NCI-H2171 treated with DMSO at 0.1 percent for 48 hours (cell line): Measurements from ENCODE around the gene DCANP1.
"Not testable (repeated sequence)": the region's sequence is repeated elsewhere in the genome, so short reads cannot be mapped to it uniquely, and the experiment has no call there.

Experiments used
- DNase-seq: peaks from one replicate; lab custom pipeline; 2025; lab: John Stamatoyannopoulos, UW

The DCANP1 gene

GRCh38 chr5:135447298-135447929 lies at the start of gene DCANP1:
TSS of gene DCANP1 (minus strand) at chr5:135447348. CDS start at chr5:135447108, 240 bp downstream.
- no peak for DNase-seq

- not testable (repeated sequence) for DNase-seq
Observed at GRCh38 chr5:135495531-135495930, 48.4 kb upstream of the DCANP1 start.

- DNase-seq, result no peak
Observed at GRCh38 chr5:135494196-135494595, 47.0 kb upstream of the DCANP1 start.

GRCh38 chr5:135493406-135494180 lies 46.4 kb upstream of the DCANP1 start:
- no peak for DNase-seq

- DNase-seq, result no peak
Observed at GRCh38 chr5:135492319-135492626, 45.1 kb upstream of the DCANP1 start.

- DNase-seq, result peak; percentile 89
Observed at GRCh38 chr5:135491552-135492318, 44.6 kb upstream of the DCANP1 start.

GRCh38 chr5:135491038-135491551 lies 43.9 kb upstream of the DCANP1 start:
- DNase-seq, result no peak

- no peak for DNase-seq
Observed at GRCh38 chr5:135490245-135491037, 43.3 kb upstream of the DCANP1 start.

- DNase-seq, result no peak
Observed at GRCh38 chr5:135489466-135490244, 42.5 kb upstream of the DCANP1 start.

GRCh38 chr5:135488727-135489465 lies 41.7 kb upstream of the DCANP1 start:
- DNase-seq, result peak; percentile 89

GRCh38 chr5:135487839-135488514 lies 40.8 kb upstream of the DCANP1 start:
- DNase-seq, result peak; percentile 56

GRCh38 chr5:135487037-135487395 lies 39.9 kb upstream of the DCANP1 start:
- DNase-seq, result peak; percentile 39

- no peak for DNase-seq
Observed at GRCh38 chr5:135486131-135487036, 39.2 kb upstream of the DCANP1 start.

- no peak for DNase-seq
Observed at GRCh38 chr5:135484674-135485086, 37.5 kb upstream of the DCANP1 start.

GRCh38 chr5:135483254-135483653 lies 36.1 kb upstream of the DCANP1 start:
- DNase-seq, result no peak

- DNase-seq, result no peak
Observed at GRCh38 chr5:135482381-135482933, 35.3 kb upstream of the DCANP1 start.

- DNase-seq, result no peak
Observed at GRCh38 chr5:135481909-135482311, 34.8 kb upstream of the DCANP1 start.

- no peak for DNase-seq
Observed at GRCh38 chr5:135481387-135481786, 34.2 kb upstream of the DCANP1 start.
